GM12878 (cell line): ENCODE data around the gene ELOF1. TPM values are rescaled to one million over a fixed set of nuclear protein-coding genes. Genes with fewer than 3 reads are reported as not detected.

Experiments used
- ATAC-seq: fragments of 200-7000 bp; cut with Tn5 transposase; 3 replicates; pipeline ENCODE4 v1.9.1; 2020; ENCODE audit warnings: mild to moderate bottlenecking, moderate library complexity
- BruUV-seq: library from RNA; stranded (reverse); fragments of 400-500 nt; replicated peaks from 2 replicates; lab custom pipeline; 2021; lab: Mats Ljungman, UMichigan
- CTCF ChIA-PET: fragments of 300-600 bp; sonication (Branson Sonifier 250); formaldehyde crosslinking; extraction: SDS; loops from one replicate; lab custom pipeline; 2021; ENCODE audit warnings: inconsistent platforms; lab: Yijun Ruan, JAX
- POLR2A ChIA-PET: fragments of 350-600 bp; formaldehyde crosslinking; extraction: SDS; loops from one replicate; lab custom pipeline; 2021; ENCODE audit warnings: inconsistent platforms; lab: Charles Lee
- RAD21 ChIA-PET: fragments of 300-600 bp; sonication (Branson Sonifier 250); formaldehyde crosslinking; loops from one replicate; lab custom pipeline; 2023; ENCODE audit warnings: antibody characterized with exemption; ENCODE audit not compliant: unreplicated experiment; lab: Charles Lee
- SMC1A ChIA-PET: fragments of 300-600 bp; sonication (Branson Sonifier 250); formaldehyde crosslinking; loops from one replicate; lab custom pipeline; 2023; ENCODE audit not compliant: unreplicated experiment, uncharacterized antibody; lab: Charles Lee
- DNase-seq: peaks from one replicate; pipeline ENCODE4 v3.0.0-alpha.2; 2011; ENCODE audit warnings: low read depth, low spot score
- FAIRE-seq: peaks from 3 replicates; lab custom pipeline; 2011; peaks lifted over from hg19 to GRCh38; lab: Jason Lieb, UNC
- H2AFZ ChIP-seq: 2 replicates; pipeline ENCODE4 v1.6.0; 2011; ENCODE audit warnings: low read depth, low read length, control low read depth; ENCODE audit not compliant: control insufficient read depth
- H3K27ac ChIP-seq: 2 replicates; pipeline ENCODE4 v1.5.1; 2011; ENCODE audit warnings: control low read depth; ENCODE audit not compliant: control insufficient read depth, insufficient read depth
- H3K27me3 ChIP-seq, 2 experiments: replicated peaks in 1 of 2; 2 replicates each; pipeline versions ENCODE4 v1.6.0 to v1.6.1; 2011; ENCODE audit warnings: low read length in 1 of 2; ENCODE audit not compliant: control insufficient read depth in 2 of 2, insufficient read depth in 2 of 2
- H3K36me3 ChIP-seq, 2 experiments: 2 replicates each; pipeline ENCODE4 v1.5.1; 2011; ENCODE audit warnings: low read length in 1 of 2; ENCODE audit not compliant: control insufficient read depth in 2 of 2, insufficient read depth in 2 of 2
- H3K4me1 ChIP-seq: 2 replicates; pipeline ENCODE4 v1.6.1; 2011; ENCODE audit warnings: mild to moderate bottlenecking, low read length, moderate library complexity, mixed read lengths; ENCODE audit not compliant: control insufficient read depth, insufficient read depth
- H3K4me2 ChIP-seq: 2 replicates; pipeline ENCODE4 v1.6.0; 2011; ENCODE audit warnings: control low read depth; ENCODE audit not compliant: control insufficient read depth, insufficient read depth
- H3K4me3 ChIP-seq: fragments of 200-600 bp; sonication (generic); 2 replicates; pipeline ENCODE4 v1.5.1; 2016
- H3K79me2 ChIP-seq: 2 replicates; pipeline ENCODE4 v1.6.0; 2011; ENCODE audit warnings: low read length; ENCODE audit not compliant: control insufficient read depth, insufficient read depth
- H3K9ac ChIP-seq: 2 replicates; pipeline ENCODE4 v1.8.0; 2011; ENCODE audit warnings: low read length, control low read depth, mixed read lengths; ENCODE audit not compliant: control insufficient read depth, insufficient read depth
- H3K9me3 ChIP-seq: replicated peaks from 3 replicates; pipeline ENCODE4 v1.5.1; 2011; ENCODE audit warnings: mild to moderate bottlenecking, low read length; ENCODE audit not compliant: control insufficient read depth, insufficient read depth
- H4K20me1 ChIP-seq: 2 replicates; pipeline ENCODE4 v1.6.0; 2011; ENCODE audit not compliant: control insufficient read depth, insufficient read depth
- BRCA1 ChIP-seq: IDR thresholded peaks from 2 replicates; pipeline ENCODE4 v1.6.1; 2011; ENCODE audit warnings: low read depth, low read length, improper control_type of control experiment
- CBFB ChIP-seq: IDR thresholded peaks from 2 replicates; pipeline ENCODE4 v1.6.1; 2016; ENCODE audit warnings: antibody characterized with exemption, low read depth
- CREM ChIP-seq: IDR thresholded peaks from 2 replicates; pipeline ENCODE4 v1.6.1; 2014; ENCODE audit warnings: antibody characterized with exemption, low read depth
- HSF1 ChIP-seq: fragments of 150-350 bp; IDR thresholded peaks from 2 replicates; pipeline ENCODE4 v1.6.1; 2014; ENCODE audit warnings: mild to moderate bottlenecking, low read depth, low read length
- LARP7 ChIP-seq: fragments of 450-650 bp; IDR thresholded peaks from 2 replicates; pipeline ENCODE4 v1.6.1; 2017; ENCODE audit warnings: mild to moderate bottlenecking
- POLR2AphosphoS2 ChIP-seq: IDR thresholded peaks from 2 replicates; pipeline ENCODE4 v1.6.1; 2011; ENCODE audit warnings: low read depth, mild to moderate bottlenecking, low read length, improper control_type of control experiment, moderate library complexity
- PRDM15 ChIP-seq: fragments of 450-650 bp; formaldehyde crosslinking; IDR thresholded peaks from 2 replicates; pipeline ENCODE4 v1.4.0; 2020; ENCODE audit warnings: mild to moderate bottlenecking, moderate library complexity
- SMC3 ChIP-seq: IDR thresholded peaks from 2 replicates; pipeline ENCODE4 v1.6.1; 2011; ENCODE audit warnings: low read length, improper control_type of control experiment, borderline replicate concordance
- TARDBP ChIP-seq: IDR thresholded peaks from 2 replicates; pipeline ENCODE4 v1.6.1; 2016; ENCODE audit warnings: borderline replicate concordance
- TCF12 ChIP-seq: IDR thresholded peaks from 2 replicates; pipeline ENCODE4 v1.6.1; 2011; ENCODE audit warnings: low read depth, mild to moderate bottlenecking, low read length
- USF1 ChIP-seq: IDR thresholded peaks from 2 replicates; pipeline ENCODE4 v1.6.1; 2011; ENCODE audit warnings: borderline replicate concordance, low read depth, mild to moderate bottlenecking, moderate library complexity, mixed read lengths, low read length; ENCODE audit not compliant: insufficient read depth; ENCODE audit errors: extremely low read length
- ZBTB40 ChIP-seq: fragments of 450-650 bp; IDR thresholded peaks from 2 replicates; pipeline ENCODE4 v1.6.1; 2016; ENCODE audit warnings: mild to moderate bottlenecking, moderate library complexity, borderline replicate concordance
- WGBS: methylation state at CpG from one replicate; pipeline ENCODE4 v1.1.6; 2016; ENCODE audit warnings: low lambda C conversion rate; ENCODE audit not compliant: insufficient replicate concordance, insufficient coverage; ENCODE audit errors: missing lambda C conversion rate; 5-methylcytosine and 5-hydroxymethylcytosine counted together
- in situ Hi-C: fragments of 300-500 bp; cut with MboI; formaldehyde crosslinking; loops from 9 replicates; pipeline ENCODE4 v1.14.3; 2018; ENCODE audit warnings: mixed read lengths
- intact Hi-C: fragments of 100-400 bp; cut with micrococcal nuclease; formaldehyde crosslinking; loops from one replicate; pipeline ENCODE4 v1.14.2; 2022; ENCODE audit not compliant: unreplicated experiment
- polyA plus RNA-seq, 11 experiments: library from polyadenylated mRNA; depleted of rRNA in 4 of 11; unstranded in 6 of 11; stranded (reverse) in 5 of 11; fragments of >200 nt; fragmentation: Nextera tagmentation in 4 of 11; fragmentation: Illumina TruSeq in 1 of 11; extraction: Ambion mirVana in 4 of 11; extraction: Trizol in 1 of 11; gene quantifications; 1 replicate in 1 of 11; 2 replicates in 10 of 11; pipeline versions ENCODE4 v1.2.1 to v1.2.3, GENCODE V29; 2011 to 2016; ENCODE audit warnings: inconsistent platforms in 2 of 11, missing spikeins in 2 of 11, low read depth in 1 of 11
- total RNA-seq, 4 experiments: library from RNA; depleted of rRNA in 3 of 4; stranded (reverse); fragments of >200 nt in 3 of 4; fragmentation: Illumina TruSeq in 1 of 4; extraction: Trizol in 1 of 4; gene quantifications; 2 replicates each; pipeline versions ENCODE4 v1.2.1 to v1.2.3, GENCODE V29; 2013 to 2021

The ELOF1 gene
- total and polyA plus RNA-seq, 10 of the 15 experiments (the other 5 are each of a cell fraction or from before 2014, with no cell fraction given) = 11.7 to 124 (median 92.9) TPM

- in situ Hi-C loops = loop anchor here (25.0 kb wide), 1 partner anchor 1588 kb away; the partner anchor contains the start of genes IER2 and STX10
- H3K27me3 ChIP-seq = no peaks in the 10 kb centered on the region
- ATAC-seq (peak; percentile 72), FAIRE-seq (no peak), DNase-seq (no peak)
- H3K79me2 ChIP-seq = no peaks in the 10 kb centered on the region; the same call in 1 of the 2 replicates
- no peak overlapping the region for H3K4me2 ChIP-seq
- WGBS = 35% methylated on average over 8 of the region's 9 CpGs
- no peak overlapping the region for H3K4me3 ChIP-seq
- no peak overlapping the region for H2AFZ ChIP-seq
- no peaks in the 10 kb centered on the region for H3K36me3 ChIP-seq
- ChIA-PET CTCF (interaction anchor here (1.0 to 2.1 kb wide), 3 partner anchors 10 to 38 kb away, joined by 3 to 8 read pairs (median 4); no protein-coding TSS in a partner anchor), SMC1A (interaction anchor here (0.7 to 2.4 kb wide), 5 partner anchors 9 to 14 kb away, joined by 3 to 8 read pairs (median 4); no protein-coding TSS in a partner anchor), RAD21 (interaction anchor here (1.0 kb wide), 1 partner anchor 11 kb away, joined by 3 read pairs; no protein-coding TSS in a partner anchor), POLR2A (interaction anchor here (1.1 to 2.0 kb wide), 2 partner anchors 8 to 11 kb away, joined by 5 to 6 read pairs; no protein-coding TSS in a partner anchor)
- no peaks in the 10 kb centered on the region for H4K20me1 ChIP-seq
- no peaks in the 10 kb centered on the region for H3K9me3 ChIP-seq
- intact Hi-C loops = no loop called here
- no peak overlapping the region for H3K9ac ChIP-seq
- BruUV-seq = no TSS peak
- H3K27ac ChIP-seq = peak overlapping the region; percentile 27; the same call in 1 of the 2 replicates
- H3K4me1 ChIP-seq = peaks cover 21% of the 10 kb centered on the region
- no peak for TF ChIP-seq ZBTB40
- no peak for TF ChIP-seq CBFB
- no peak for TF ChIP-seq PRDM15
- TF ChIP-seq TCF12 = peak; percentile 31; the same call in 1 of the 2 replicates
- no peak for TF ChIP-seq HSF1
- TF ChIP-seq SMC3 = no peak
- no peak for TF ChIP-seq CREM
- TF ChIP-seq LARP7 = no peak
- no peak for TF ChIP-seq BRCA1
- TF ChIP-seq USF1 = peak; percentile 37
- TF ChIP-seq TARDBP = no peak
- TF ChIP-seq POLR2AphosphoS2 = no peak
Observed at GRCh38 chr19:11574689-11575088, 15.7 kb upstream of the ELOF1 start.
